Measurements from ENCODE around the gene NUS1. TPM values are rescaled to one million over a fixed set of nuclear protein-coding genes. Genes with fewer than 3 reads are reported as not detected.
"Not testable (repeated sequence)": the region's sequence is repeated elsewhere in the genome, so short reads cannot be mapped to it uniquely, and the experiment has no call there.

The NUS1 gene
- 10 to 100 TPM in 2 of 4 donors, 1 to 10 TPM in 2; 6.8 to 12.9 (median 10.2) TPM for total RNA-seq

DNA sequence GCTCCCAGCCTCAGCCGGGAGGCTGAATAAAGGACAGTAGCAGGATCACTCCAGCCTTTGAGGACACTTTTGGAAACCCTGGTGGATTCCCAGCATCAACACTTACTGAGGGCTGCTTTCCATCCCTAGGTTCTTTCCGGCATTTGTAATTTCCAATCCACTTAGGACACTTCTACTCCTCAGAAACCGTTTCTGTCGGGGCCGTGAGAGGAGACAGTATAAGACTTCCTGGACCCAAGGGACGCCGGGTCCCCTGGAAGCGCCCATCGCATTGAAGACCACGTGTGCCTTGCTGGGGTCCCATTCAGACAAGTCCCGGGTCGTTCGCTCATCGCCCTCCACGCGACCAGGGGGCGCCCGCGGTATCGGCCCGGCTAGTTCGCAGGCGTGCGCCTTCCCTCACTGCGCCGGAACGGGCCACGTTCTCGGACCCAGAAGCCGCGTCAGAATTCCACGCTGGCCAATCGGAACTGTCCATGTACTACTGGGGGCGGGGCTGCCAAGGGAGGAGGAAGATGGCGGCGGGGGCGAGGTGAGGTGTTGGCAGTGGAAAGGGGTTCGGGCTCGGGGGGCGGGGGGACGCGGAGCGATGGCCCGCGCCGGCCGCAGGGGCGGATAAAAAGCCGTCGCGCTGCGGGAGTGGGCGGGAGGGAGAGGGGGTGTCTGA is at the start of gene NUS1:
NUS1 (plus strand) TSS at position 479 of the 667 bp plus-strand sequence. CDS start 202 bp downstream, outside the sequence.
- TF ChIP-seq, protein P1, sequence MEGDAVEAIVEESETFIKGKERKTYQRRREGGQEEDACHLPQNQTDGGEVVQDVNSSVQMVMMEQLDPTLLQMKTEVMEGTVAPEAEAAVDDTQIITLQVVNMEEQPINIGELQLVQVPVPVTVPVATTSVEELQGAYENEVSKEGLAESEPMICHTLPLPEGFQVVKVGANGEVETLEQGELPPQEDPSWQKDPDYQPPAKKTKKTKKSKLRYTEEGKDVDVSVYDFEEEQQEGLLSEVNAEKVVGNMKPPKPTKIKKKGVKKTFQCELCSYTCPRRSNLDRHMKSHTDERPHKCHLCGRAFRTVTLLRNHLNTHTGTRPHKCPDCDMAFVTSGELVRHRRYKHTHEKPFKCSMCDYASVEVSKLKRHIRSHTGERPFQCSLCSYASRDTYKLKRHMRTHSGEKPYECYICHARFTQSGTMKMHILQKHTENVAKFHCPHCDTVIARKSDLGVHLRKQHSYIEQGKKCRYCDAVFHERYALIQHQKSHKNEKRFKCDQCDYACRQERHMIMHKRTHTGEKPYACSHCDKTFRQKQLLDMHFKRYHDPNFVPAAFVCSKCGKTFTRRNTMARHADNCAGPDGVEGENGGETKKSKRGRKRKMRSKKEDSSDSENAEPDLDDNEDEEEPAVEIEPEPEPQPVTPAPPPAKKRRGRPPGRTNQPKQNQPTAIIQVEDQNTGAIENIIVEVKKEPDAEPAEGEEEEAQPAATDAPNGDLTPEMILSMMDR (IDR thresholded peaks at IDR 0.05) = peak in 1 of 3 donors; percentile 47
- TF ChIP-seq POLR2A (IDR thresholded peaks at IDR 0.05) = no peak
- peak; percentile 97 to 100 for DNase-seq (ENCODE audit: low spot score in 2 of 2)
- peak within 1 kb of the TSS; percentile 53 for H3K4me3 ChIP-seq (ENCODE audit: low read depth, poor library complexity, severe bottlenecking)
- WGBS, 2 donors = 0 to 1% methylated on average over 12 to 25 of the region's 53 CpGs
- intact Hi-C loops (cut with DNase I; ENCODE audit: low total_unique reads) = no loop called here

DNA sequence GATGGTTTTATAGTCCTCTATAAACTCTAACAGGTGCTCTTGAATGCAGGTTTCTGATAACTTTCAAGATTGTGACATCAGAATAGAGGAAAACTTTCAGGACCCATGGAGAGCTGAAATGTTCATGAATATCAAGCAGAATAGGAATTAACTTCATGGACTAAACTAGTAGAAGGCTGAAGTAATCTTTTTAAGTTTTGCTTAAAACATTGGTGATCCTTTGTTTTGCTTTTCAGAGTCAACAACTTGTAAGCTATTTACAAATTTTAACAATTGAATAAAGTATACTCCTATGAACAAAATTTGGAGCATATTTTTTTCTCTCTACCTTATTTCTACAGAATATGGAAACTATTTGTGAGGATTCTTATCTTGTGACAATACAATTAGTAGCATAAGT is 47.7 kb upstream of the NUS1 start:
- H3K4me3 ChIP-seq (ENCODE audit: low read depth, poor library complexity, severe bottlenecking) = no peak overlapping the region
- no peak for TF ChIP-seq POLR2A (IDR thresholded peaks at IDR 0.05)
- TF ChIP-seq, protein P1 (IDR thresholded peaks at IDR 0.05) = no peak
- DNase-seq (ENCODE audit: low spot score in 2 of 2) = no peak
- intact Hi-C loops (cut with DNase I; ENCODE audit: low total_unique reads) = no loop called here

DNA sequence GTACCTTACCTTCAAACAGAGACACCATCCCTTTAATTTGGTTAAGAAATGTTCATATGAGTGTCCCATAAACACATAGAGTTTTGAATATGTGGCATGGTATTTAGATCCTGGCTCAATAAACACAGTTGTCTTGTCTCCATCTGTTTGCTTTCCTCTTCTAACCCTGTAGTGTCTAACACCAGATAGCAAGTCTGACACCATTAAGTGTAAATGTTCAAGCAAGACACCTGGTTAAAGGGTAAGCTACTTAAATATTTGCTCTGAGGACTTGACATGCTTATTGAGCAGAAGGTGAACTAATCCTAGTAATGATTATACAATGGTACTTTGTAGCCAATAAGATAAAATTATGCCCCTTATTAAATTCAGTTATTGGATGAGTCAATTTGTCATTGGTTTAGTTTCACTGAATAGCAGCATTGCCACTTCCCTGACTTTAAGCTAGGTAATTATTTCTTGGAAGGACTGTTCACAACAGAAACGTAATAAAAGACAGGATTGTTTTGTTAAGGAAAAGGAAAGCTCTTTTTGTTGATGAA is 46.1 kb upstream of the NUS1 start:
- no peak for TF ChIP-seq POLR2A (IDR thresholded peaks at IDR 0.05)
- TF ChIP-seq, protein P1 (IDR thresholded peaks at IDR 0.05) = no peak
- WGBS, 2 donors = 63 to 72% methylated on average over 1 of the region's 1 CpG
- H3K4me3 ChIP-seq (ENCODE audit: low read depth, poor library complexity, severe bottlenecking) = no peak overlapping the region
- intact Hi-C loops (cut with DNase I; ENCODE audit: low total_unique reads) = no loop called here
- DNase-seq (ENCODE audit: low spot score in 2 of 2) = no peak

DNA sequence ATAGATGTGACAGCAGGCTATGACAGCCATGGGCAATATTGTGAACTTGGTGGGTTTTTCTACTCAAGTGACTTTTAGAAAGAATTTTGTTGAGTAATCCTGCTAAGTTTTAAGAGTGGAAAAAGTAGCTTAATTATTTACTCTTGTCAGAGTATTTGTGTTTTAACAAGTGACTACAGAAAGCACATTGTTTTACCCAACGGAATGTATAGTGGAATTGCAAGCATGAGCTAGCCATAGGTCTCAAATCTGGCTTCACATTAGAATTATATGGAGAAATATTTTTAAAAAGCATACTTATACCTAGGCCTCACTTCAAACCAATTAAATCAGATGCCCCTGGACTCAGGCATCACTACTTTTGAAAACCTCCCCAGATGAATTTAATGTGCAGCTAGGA is 37.5 kb upstream of the NUS1 start:
- 57 to 61% methylated on average over 1 of the region's 1 CpG for WGBS, 2 donors
- intact Hi-C loops (cut with DNase I; ENCODE audit: low total_unique reads) = no loop called here

DNA sequence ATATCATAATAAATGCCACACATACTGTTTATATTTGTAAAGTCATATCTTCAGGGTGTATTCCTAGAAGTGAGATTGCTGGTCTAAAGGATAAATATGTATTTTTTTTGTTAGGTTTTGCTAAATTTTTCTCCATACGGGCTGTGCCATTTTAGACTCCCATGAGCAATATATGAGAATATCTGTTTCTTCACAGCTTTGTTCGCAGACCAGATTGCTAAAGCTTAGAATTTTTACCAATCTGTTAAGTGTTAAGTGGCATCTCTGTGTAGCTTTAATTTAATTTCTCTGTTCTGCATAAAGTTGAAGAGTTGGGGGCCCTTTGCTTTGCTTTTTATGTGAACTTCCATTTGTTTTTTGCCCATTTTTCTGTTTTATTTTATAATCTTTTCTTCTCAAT is 32.3 kb upstream of the NUS1 start:
- WGBS, 2 donors = 90 to 96% methylated on average over 2 of the region's 2 CpGs
- DNase-seq (ENCODE audit: low spot score in 2 of 2) = no peak
- TF ChIP-seq POLR2A (IDR thresholded peaks at IDR 0.05) = no peak
- TF ChIP-seq, protein P1 (IDR thresholded peaks at IDR 0.05) = no peak
- intact Hi-C loops (cut with DNase I; ENCODE audit: low total_unique reads) = no loop called here
- H3K4me3 ChIP-seq (ENCODE audit: low read depth, poor library complexity, severe bottlenecking) = no peak overlapping the region

More for the DNA sequence above, 37.5 kb upstream of the NUS1 start:
- DNase-seq (ENCODE audit: low spot score in 2 of 2) = no peak
- TF ChIP-seq, protein P1 (IDR thresholded peaks at IDR 0.05) = no peak
- no peak for TF ChIP-seq POLR2A (IDR thresholded peaks at IDR 0.05)
- H3K4me3 ChIP-seq (ENCODE audit: low read depth, poor library complexity, severe bottlenecking) = no peak overlapping the region

DNA sequence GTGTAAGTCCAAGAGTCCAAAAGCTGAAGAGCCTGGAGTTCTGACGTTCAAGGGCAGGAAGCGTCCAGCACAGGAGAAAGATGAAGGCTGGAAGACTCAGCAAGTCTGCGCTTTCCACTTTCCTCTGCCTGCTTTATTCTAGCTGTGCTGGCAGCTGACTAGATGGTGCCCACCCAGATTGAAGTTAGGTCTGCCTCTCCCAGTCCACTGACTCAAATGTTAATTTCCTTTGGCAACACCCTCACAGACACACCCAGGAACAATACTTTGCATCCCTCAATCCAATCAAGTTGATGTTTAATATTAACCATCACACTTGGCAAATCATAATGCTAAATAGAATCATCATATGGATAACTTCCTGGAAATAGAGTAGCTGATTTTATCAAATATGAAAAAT is 23.3 kb upstream of the NUS1 start:
- 70 to 75% methylated on average over 3 of the region's 3 CpGs for WGBS, 2 donors

More for the DNA sequence above, 23.3 kb upstream of the NUS1 start:
- DNase-seq (ENCODE audit: low spot score in 2 of 2); H3K4me3 ChIP-seq (ENCODE audit: low read depth, poor library complexity, severe bottlenecking); intact Hi-C loops (cut with DNase I; ENCODE audit: low total_unique reads): not testable (repeated sequence)
